Fibroblast of lung (primary cell): ENCODE results near the gene WWOX.

Experiments
- CTCF ChIP-seq, 2 donors: IDR thresholded peaks in 1 of 2; conservative IDR thresholded peaks in 1 of 2; 1 replicate in 1 of 2; 2 replicates in 1 of 2; pipeline ENCODE4 v1.5.1; 2011 to 2012; ENCODE audit warnings: low read length in 2 of 2, control low read depth in 1 of 2, inconsistent platforms in 1 of 2, low read depth in 1 of 2, mild to moderate bottlenecking in 1 of 2
- EZH2 ChIP-seq: IDR thresholded peaks from 2 replicates; pipeline ENCODE4 v1.5.1; 2012; ENCODE audit warnings: low read length, control low read depth, mild to moderate bottlenecking; ENCODE audit errors: missing control alignments

- TF ChIP-seq EZH2 (no peak), CTCF (conservative IDR thresholded peaks at IDR 0.05 in 1 of 2, IDR thresholded peaks at IDR 0.05 in 1 of 2; ENCODE audit: low read depth in 1 of 2, low read length in 2 of 2) (no peak)
Observed at GRCh38 chr16:79184464-79185030, 1085.1 kb downstream of the WWOX start.
